ENCODE data around the gene TCF3.
"Not testable (repeated sequence)": the region's sequence is repeated elsewhere in the genome, so short reads cannot be mapped to it uniquely, and the experiment has no call there.

TCF3 gene

GRCh38 chr19:1652471-1653299 lies at the start of gene TCF3:
TSS of gene TCF3 (minus strand) at chr19:1652615. CDS start at chr19:1650248, 2,367 bp downstream.
- no peaks in the 10 kb centered on the region for H3K9me3 ChIP-seq (ENCODE audit: control insufficient read depth in 1 of 2, low read length in 2 of 2)
- H3K9ac ChIP-seq (ENCODE audit: low read depth in 1 of 2, low read length in 2 of 2) = peak within 1 kb of the TSS; percentile 77 to 84
- H3K36me3 ChIP-seq (ENCODE audit: control insufficient read depth in 1 of 2, insufficient read depth in 2 of 2, low read length in 2 of 2) = peaks cover 0 to 11% of the 10 kb centered on the region in 2 donors
- H3K27ac ChIP-seq (ENCODE audit: low read depth, low read length) = peak within 1 kb of the TSS; percentile 99
- H3K4me3 ChIP-seq (ENCODE audit: low read depth in 1 of 2, low read length in 2 of 2) = peak within 1 kb of the TSS; percentile 75 to 78
- H3K27me3 ChIP-seq (ENCODE audit: control insufficient read depth in 1 of 2, insufficient read depth in 2 of 2, low read length in 2 of 2) = no peaks in the 10 kb centered on the region
- H3K4me1 ChIP-seq (ENCODE audit: control insufficient read depth in 1 of 2, insufficient read depth in 2 of 2, low read length in 2 of 2) = peaks cover 0 to 3% of the 10 kb centered on the region in 2 donors

- Histone ChIP-seq H3K4me3 (ENCODE audit: low read depth in 1 of 2, low read length in 2 of 2) (no peak overlapping the region), H3K27me3 (ENCODE audit: control insufficient read depth in 1 of 2, insufficient read depth in 2 of 2, low read length in 2 of 2) (peaks cover 18 to 22% of the 10 kb centered on the region in 2 donors), H3K9ac (ENCODE audit: low read depth in 1 of 2, low read length in 2 of 2) (no peak overlapping the region), H3K36me3 (ENCODE audit: control insufficient read depth in 1 of 2, insufficient read depth in 2 of 2, low read length in 2 of 2) (no peaks in the 10 kb centered on the region), H3K27ac (ENCODE audit: low read depth, low read length) (no peak overlapping the region), H3K4me1 (ENCODE audit: control insufficient read depth in 1 of 2, insufficient read depth in 2 of 2, low read length in 2 of 2) (no peaks in the 10 kb centered on the region), H3K9me3 (ENCODE audit: control insufficient read depth in 1 of 2, low read length in 2 of 2) (peaks cover 0 to 7% of the 10 kb centered on the region in 2 donors)
Measured at GRCh38 chr19:1700733-1701663, 48.6 kb upstream of the TCF3 start.

GRCh38 chr19:1699998-1700732 lies 47.8 kb upstream of the TCF3 start:
- peaks cover 18 to 22% of the 10 kb centered on the region in 2 donors for H3K27me3 ChIP-seq (ENCODE audit: control insufficient read depth in 1 of 2, insufficient read depth in 2 of 2, low read length in 2 of 2)
- H3K9me3 ChIP-seq (ENCODE audit: control insufficient read depth in 1 of 2, low read length in 2 of 2) = peaks cover 0 to 4% of the 10 kb centered on the region in 2 donors
- no peak overlapping the region for H3K27ac ChIP-seq (ENCODE audit: low read depth, low read length)
- no peaks in the 10 kb centered on the region for H3K36me3 ChIP-seq (ENCODE audit: control insufficient read depth in 1 of 2, insufficient read depth in 2 of 2, low read length in 2 of 2)
- no peak overlapping the region for H3K9ac ChIP-seq (ENCODE audit: low read depth in 1 of 2, low read length in 2 of 2)
- H3K4me3 ChIP-seq (ENCODE audit: low read depth in 1 of 2, low read length in 2 of 2) = no peak overlapping the region
- H3K4me1 ChIP-seq (ENCODE audit: control insufficient read depth in 1 of 2, insufficient read depth in 2 of 2, low read length in 2 of 2) = no peaks in the 10 kb centered on the region

DNA sequence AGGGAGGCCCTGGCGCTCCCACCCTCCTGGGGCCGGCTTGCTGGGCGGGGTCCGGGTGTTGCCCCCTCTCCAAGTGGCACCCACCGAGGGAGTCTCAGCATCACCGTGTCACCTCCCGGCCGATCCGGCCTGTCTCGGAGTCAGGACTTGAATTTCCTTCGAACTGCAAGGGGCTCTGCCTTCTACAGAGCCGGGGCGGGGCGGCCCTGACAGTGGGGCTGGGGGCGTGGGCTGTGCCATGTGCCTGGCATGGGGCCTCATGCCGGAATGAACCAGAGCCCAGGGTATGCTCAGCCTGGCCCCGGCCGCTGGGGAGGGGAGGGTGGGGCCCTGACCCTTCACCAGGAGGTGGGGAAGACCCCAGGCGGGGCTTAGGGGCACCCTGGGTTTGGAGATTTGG lies 47.0 kb upstream of the TCF3 start:
- Histone ChIP-seq H3K4me1 (ENCODE audit: control insufficient read depth in 1 of 2, insufficient read depth in 2 of 2, low read length in 2 of 2) (no peaks in the 10 kb centered on the region), H3K27me3 (ENCODE audit: control insufficient read depth in 1 of 2, insufficient read depth in 2 of 2, low read length in 2 of 2) (peaks cover 18 to 22% of the 10 kb centered on the region in 2 donors), H3K9ac (ENCODE audit: low read depth in 1 of 2, low read length in 2 of 2) (no peak overlapping the region), H3K36me3 (ENCODE audit: control insufficient read depth in 1 of 2, insufficient read depth in 2 of 2, low read length in 2 of 2) (no peaks in the 10 kb centered on the region), H3K27ac (ENCODE audit: low read depth, low read length) (no peak overlapping the region), H3K9me3 (ENCODE audit: control insufficient read depth in 1 of 2, low read length in 2 of 2) (no peaks in the 10 kb centered on the region), H3K4me3 (ENCODE audit: low read depth in 1 of 2, low read length in 2 of 2) (no peak overlapping the region)

DNA sequence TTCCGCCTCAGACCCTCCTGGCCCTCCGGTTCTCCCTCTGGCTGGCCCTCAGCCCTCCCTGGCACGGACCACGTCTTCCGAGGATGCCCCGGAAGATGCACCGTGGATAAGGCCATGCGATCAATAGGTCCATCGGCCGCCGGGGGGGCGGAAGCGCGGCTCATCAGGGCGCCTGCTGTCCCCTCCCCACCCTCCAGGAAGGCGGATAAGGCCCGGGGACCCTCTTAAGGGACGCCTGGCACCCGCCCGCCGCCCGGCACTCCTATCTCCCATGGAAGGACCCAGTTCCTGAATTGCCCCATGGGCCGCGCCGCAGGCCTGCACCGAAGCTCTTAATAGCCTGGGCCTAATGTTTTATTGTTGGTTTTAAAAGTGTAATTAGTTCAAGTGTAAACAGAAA lies 46.2 kb upstream of the TCF3 start:
- H3K9ac ChIP-seq (ENCODE audit: low read depth in 1 of 2, low read length in 2 of 2) = no peak overlapping the region
- peaks cover 18 to 22% of the 10 kb centered on the region in 2 donors for H3K27me3 ChIP-seq (ENCODE audit: control insufficient read depth in 1 of 2, insufficient read depth in 2 of 2, low read length in 2 of 2)
- H3K36me3 ChIP-seq (ENCODE audit: control insufficient read depth in 1 of 2, insufficient read depth in 2 of 2, low read length in 2 of 2) = no peaks in the 10 kb centered on the region
- H3K27ac ChIP-seq (ENCODE audit: low read depth, low read length) = no peak overlapping the region
- no peaks in the 10 kb centered on the region for H3K9me3 ChIP-seq (ENCODE audit: control insufficient read depth in 1 of 2, low read length in 2 of 2)
- no peak overlapping the region for H3K4me3 ChIP-seq (ENCODE audit: low read depth in 1 of 2, low read length in 2 of 2)
- no peaks in the 10 kb centered on the region for H3K4me1 ChIP-seq (ENCODE audit: control insufficient read depth in 1 of 2, insufficient read depth in 2 of 2, low read length in 2 of 2)

DNA sequence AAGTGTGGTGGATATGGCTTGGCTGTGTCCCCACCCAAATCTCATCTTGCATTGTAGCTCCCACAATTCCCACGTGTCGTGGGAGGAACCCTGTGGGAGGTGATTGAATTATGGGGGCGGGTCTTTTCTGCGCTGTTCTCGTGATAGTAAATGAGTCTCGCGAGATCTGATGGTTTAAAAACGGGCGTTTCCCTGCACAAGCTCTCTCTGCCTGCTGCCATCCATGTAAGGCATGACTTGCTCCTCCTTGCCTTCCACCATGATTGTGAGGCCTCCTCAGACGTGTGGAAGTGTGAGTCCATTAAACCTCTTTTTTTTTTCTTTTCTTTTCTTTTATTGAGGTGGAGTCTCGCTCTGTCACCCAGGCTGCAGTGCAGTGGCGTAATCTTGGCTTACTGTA lies 43.1 kb upstream of the TCF3 start:
- not testable (repeated sequence) for H3K9me3 ChIP-seq (ENCODE audit: control insufficient read depth in 1 of 2, low read length in 2 of 2); H3K27ac ChIP-seq (ENCODE audit: low read depth, low read length); H3K36me3 ChIP-seq (ENCODE audit: control insufficient read depth in 1 of 2, insufficient read depth in 2 of 2, low read length in 2 of 2); H3K4me3 ChIP-seq (ENCODE audit: low read depth in 1 of 2, low read length in 2 of 2); H3K9ac ChIP-seq (ENCODE audit: low read depth in 1 of 2, low read length in 2 of 2); H3K4me1 ChIP-seq (ENCODE audit: control insufficient read depth in 1 of 2, insufficient read depth in 2 of 2, low read length in 2 of 2)
- H3K27me3 ChIP-seq (ENCODE audit: control insufficient read depth in 1 of 2, insufficient read depth in 2 of 2, low read length in 2 of 2) = peaks cover 15 to 23% of the 10 kb centered on the region in 2 donors

DNA sequence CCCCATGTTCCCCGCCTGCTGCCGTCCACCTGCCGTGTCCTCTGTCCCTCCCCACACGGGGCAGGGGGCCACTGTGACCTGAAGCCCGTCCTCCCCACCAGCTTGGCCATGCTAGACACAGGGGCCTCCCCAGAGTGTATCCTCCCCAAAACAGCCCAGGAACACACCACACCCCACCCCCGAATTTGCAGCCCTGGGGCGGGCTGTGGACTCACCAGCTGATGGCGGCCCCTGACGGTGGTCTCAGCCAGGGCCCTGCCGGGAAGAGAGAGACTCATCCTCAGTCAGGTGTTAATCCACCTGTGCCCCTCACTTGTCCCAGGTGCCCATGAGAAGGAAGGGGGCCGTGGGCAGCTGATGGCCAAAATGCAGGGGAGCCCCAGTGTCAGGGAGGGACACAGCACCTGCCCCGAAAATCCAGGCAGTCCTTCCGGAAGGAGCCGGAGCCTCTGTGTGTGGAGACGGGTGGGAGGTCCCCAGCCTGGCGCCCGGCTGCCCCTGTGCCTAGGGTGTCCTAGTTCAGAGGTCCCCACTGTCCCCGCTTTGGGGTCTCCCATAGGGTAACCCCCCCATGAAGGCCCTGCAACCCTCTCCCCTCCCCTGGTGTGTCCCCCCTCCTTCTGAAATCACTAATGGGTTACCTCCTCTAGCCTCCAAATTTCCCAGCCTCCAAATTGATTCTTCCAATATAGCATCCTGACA lies 39.3 kb upstream of the TCF3 start:
- Histone ChIP-seq H3K27me3 (ENCODE audit: control insufficient read depth in 1 of 2, insufficient read depth in 2 of 2, low read length in 2 of 2) (peaks cover 13 to 23% of the 10 kb centered on the region in 2 donors), H3K4me1 (ENCODE audit: control insufficient read depth in 1 of 2, insufficient read depth in 2 of 2, low read length in 2 of 2) (no peaks in the 10 kb centered on the region), H3K27ac (ENCODE audit: low read depth, low read length) (no peak overlapping the region), H3K9ac (ENCODE audit: low read depth in 1 of 2, low read length in 2 of 2) (no peak overlapping the region), H3K36me3 (ENCODE audit: control insufficient read depth in 1 of 2, insufficient read depth in 2 of 2, low read length in 2 of 2) (no peaks in the 10 kb centered on the region), H3K9me3 (ENCODE audit: control insufficient read depth in 1 of 2, low read length in 2 of 2) (no peaks in the 10 kb centered on the region), H3K4me3 (ENCODE audit: low read depth in 1 of 2, low read length in 2 of 2) (no peak overlapping the region)

DNA sequence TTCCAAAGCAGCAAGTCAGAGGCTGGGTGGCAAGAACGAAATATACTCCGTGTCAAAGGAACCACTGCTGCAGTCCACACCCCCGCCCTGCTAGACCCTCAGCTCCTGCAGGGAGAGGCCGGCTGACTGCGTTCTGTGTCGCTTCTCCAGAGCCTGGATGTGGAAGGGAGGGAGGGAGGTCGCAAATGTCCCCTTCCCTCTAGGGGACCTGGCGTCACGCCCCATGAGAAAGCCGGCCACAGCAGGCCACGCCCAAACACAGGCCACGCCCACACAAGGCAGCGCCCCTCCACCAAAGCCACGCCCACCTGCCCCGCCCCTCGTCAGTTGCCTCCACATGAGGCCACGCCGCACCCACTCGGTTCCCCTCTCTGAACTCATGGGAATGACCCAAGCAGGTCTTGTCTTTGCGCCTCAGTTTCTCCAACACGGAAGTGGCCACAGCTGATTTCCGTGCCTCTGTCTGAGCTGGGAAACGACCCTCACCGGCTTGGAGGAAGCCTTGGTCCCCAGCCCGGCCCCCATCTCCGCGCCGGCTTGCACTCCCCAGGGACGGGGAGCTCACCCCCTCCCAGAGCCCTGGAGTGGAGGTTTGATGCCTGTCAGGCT lies 38.4 kb upstream of the TCF3 start:
- H3K9ac ChIP-seq (ENCODE audit: low read depth in 1 of 2, low read length in 2 of 2) = no peak overlapping the region
- H3K9me3 ChIP-seq (ENCODE audit: control insufficient read depth in 1 of 2, low read length in 2 of 2) = no peaks in the 10 kb centered on the region
- H3K27ac ChIP-seq (ENCODE audit: low read depth, low read length) = no peak overlapping the region
- H3K36me3 ChIP-seq (ENCODE audit: control insufficient read depth in 1 of 2, insufficient read depth in 2 of 2, low read length in 2 of 2) = no peaks in the 10 kb centered on the region
- no peaks in the 10 kb centered on the region for H3K4me1 ChIP-seq (ENCODE audit: control insufficient read depth in 1 of 2, insufficient read depth in 2 of 2, low read length in 2 of 2)
- no peak overlapping the region for H3K4me3 ChIP-seq (ENCODE audit: low read depth in 1 of 2, low read length in 2 of 2)
- H3K27me3 ChIP-seq (ENCODE audit: control insufficient read depth in 1 of 2, insufficient read depth in 2 of 2, low read length in 2 of 2) = peaks cover 13 to 25% of the 10 kb centered on the region in 2 donors

GRCh38 chr19:1685785-1686184 lies 33.4 kb upstream of the TCF3 start:
- not testable (repeated sequence) for H3K4me1 ChIP-seq (ENCODE audit: control insufficient read depth in 1 of 2, insufficient read depth in 2 of 2, low read length in 2 of 2); H3K27ac ChIP-seq (ENCODE audit: low read depth, low read length); H3K9me3 ChIP-seq (ENCODE audit: control insufficient read depth in 1 of 2, low read length in 2 of 2); H3K9ac ChIP-seq (ENCODE audit: low read depth in 1 of 2, low read length in 2 of 2); H3K4me3 ChIP-seq (ENCODE audit: low read depth in 1 of 2, low read length in 2 of 2); H3K36me3 ChIP-seq (ENCODE audit: control insufficient read depth in 1 of 2, insufficient read depth in 2 of 2, low read length in 2 of 2)
- H3K27me3 ChIP-seq (ENCODE audit: control insufficient read depth in 1 of 2, insufficient read depth in 2 of 2, low read length in 2 of 2) = peaks cover 15 to 23% of the 10 kb centered on the region in 2 donors

Data from duodenal mucosa (tissue), 2 donors.